Parathyroid adenoma (tissue), 2 donors: Measurements from ENCODE around the gene DAPK2.

Experiments used
- H2AFZ ChIP-seq: fragments of 300-600 bp; sonication (generic); one replicate; pipeline ENCODE4 v1.7.0; 2017; ENCODE audit warnings: antibody characterized with exemption, mild to moderate bottlenecking
- H3K27ac ChIP-seq: fragments of 300-600 bp; sonication (generic); one replicate; pipeline ENCODE4 v1.7.0; 2017
- H3K27me3 ChIP-seq: fragments of 300-600 bp; sonication (generic); one replicate; pipeline ENCODE4 v1.7.0; 2017; ENCODE audit warnings: low read length; ENCODE audit not compliant: control insufficient read depth, insufficient read depth
- H3K36me3 ChIP-seq: fragments of 300-600 bp; sonication (generic); one replicate; pipeline ENCODE4 v1.7.0; 2017; ENCODE audit warnings: low read length; ENCODE audit not compliant: control insufficient read depth, insufficient read depth
- H3K4me1 ChIP-seq: fragments of 300-600 bp; sonication (generic); one replicate; pipeline ENCODE4 v1.7.0; 2017; ENCODE audit warnings: control low read depth
- H3K4me2 ChIP-seq: fragments of 300-600 bp; sonication (generic); one replicate; pipeline ENCODE4 v1.7.0; 2017; ENCODE audit warnings: low read length
- H3K4me3 ChIP-seq: fragments of 300-600 bp; sonication (generic); one replicate; pipeline ENCODE4 v1.7.0; 2017; ENCODE audit warnings: low read depth, low read length
- H3K79me2 ChIP-seq: fragments of 300-600 bp; sonication (generic); one replicate; pipeline ENCODE4 v1.7.0; 2017; ENCODE audit warnings: control low read depth
- H3K9ac ChIP-seq: fragments of 300-600 bp; sonication (generic); one replicate; pipeline ENCODE4 v1.7.0; 2017; ENCODE audit warnings: mild to moderate bottlenecking
- H3K9me3 ChIP-seq: fragments of 300-600 bp; sonication (generic); one replicate; pipeline ENCODE4 v1.7.0; 2017; ENCODE audit warnings: low read length; ENCODE audit not compliant: control insufficient read depth
- CTCF ChIP-seq: fragments of 300-600 bp; sonication (generic); IDR thresholded peaks from one replicate; pipeline ENCODE4 v1.7.0; 2017; ENCODE audit warnings: antibody characterized with exemption, mild to moderate bottlenecking
- donor health status: primary hyperparathyroidism.

Gene DAPK2

GRCh38 chr15:64044300-64045100, 1.8 kb downstream of the DAPK2 start:
- no peaks in the 10 kb centered on the region for H3K36me3 ChIP-seq
- H3K79me2 ChIP-seq, result no peaks in the 10 kb centered on the region
- no peak overlapping the region for H3K9ac ChIP-seq
- no peak overlapping the region for H3K4me2 ChIP-seq
- no peaks in the 10 kb centered on the region for H3K9me3 ChIP-seq
- H2AFZ ChIP-seq, result no peak overlapping the region
- H3K4me1 ChIP-seq, result no peaks in the 10 kb centered on the region
- no peaks in the 10 kb centered on the region for H3K27me3 ChIP-seq
- H3K27ac ChIP-seq, result no peak overlapping the region
- H3K4me3 ChIP-seq, result no peak overlapping the region
- no peak for TF ChIP-seq CTCF

DNA sequence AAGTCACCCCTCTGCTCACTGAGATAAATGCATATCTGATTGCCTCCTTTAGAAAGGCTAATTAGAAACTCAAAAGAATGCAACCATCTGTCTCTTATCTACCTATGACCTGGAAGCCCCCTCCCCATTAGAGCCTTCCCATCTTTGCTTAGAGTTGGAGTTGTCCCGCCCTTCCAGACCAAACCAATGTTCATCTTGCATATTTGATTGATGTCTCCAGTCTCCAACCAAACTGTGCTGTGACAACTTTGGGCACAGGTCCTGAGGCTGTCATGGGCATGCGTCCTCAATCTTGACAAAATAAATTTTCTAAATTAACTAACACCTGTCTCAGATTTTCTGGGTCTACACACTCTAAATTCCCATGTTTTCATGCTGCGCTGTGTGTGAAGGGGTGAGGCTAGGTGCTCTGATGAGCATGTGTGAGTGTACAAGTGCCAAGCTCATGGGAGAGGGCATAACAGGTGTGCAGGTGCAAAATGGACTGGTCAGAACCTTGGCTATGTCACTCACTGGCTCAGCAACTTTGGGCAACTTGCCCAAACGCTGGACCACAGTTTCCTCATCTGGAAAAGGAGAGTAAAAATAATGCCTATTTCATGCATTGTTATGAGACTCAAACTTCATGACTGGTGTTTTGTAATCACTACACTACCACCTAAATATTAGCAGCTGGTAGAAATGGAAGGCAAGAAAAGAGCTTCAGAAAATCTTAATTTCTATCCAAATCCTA, 7.2 kb downstream of the DAPK2 start:
- Histone ChIP-seq H3K79me2 (no peaks in the 10 kb centered on the region), H3K9ac (no peak overlapping the region), H3K36me3 (no peaks in the 10 kb centered on the region), H3K4me1 (no peaks in the 10 kb centered on the region), H3K4me3 (no peak overlapping the region), H3K27ac (no peak overlapping the region), H3K27me3 (no peaks in the 10 kb centered on the region), H3K9me3 (no peaks in the 10 kb centered on the region), H3K4me2 (no peak overlapping the region), H2AFZ (no peak overlapping the region)
- TF ChIP-seq CTCF, result no peak

- no peak overlapping the region for H3K9ac ChIP-seq
- H3K79me2 ChIP-seq, result no peaks in the 10 kb centered on the region
- TF ChIP-seq CTCF, result no peak
- no peaks in the 10 kb centered on the region for H3K9me3 ChIP-seq
- H3K27me3 ChIP-seq, result no peaks in the 10 kb centered on the region
- no peak overlapping the region for H2AFZ ChIP-seq
- H3K4me1 ChIP-seq, result no peaks in the 10 kb centered on the region
- no peak overlapping the region for H3K27ac ChIP-seq
- no peak overlapping the region for H3K4me2 ChIP-seq
- no peaks in the 10 kb centered on the region for H3K36me3 ChIP-seq
- H3K4me3 ChIP-seq, result no peak overlapping the region
Measured at GRCh38 chr15:64037966-64038365, 8.3 kb downstream of the DAPK2 start.

- TF ChIP-seq CTCF, result no peak
- Histone ChIP-seq H3K9me3 (no peaks in the 10 kb centered on the region), H3K4me3 (no peak overlapping the region), H3K4me2 (no peak overlapping the region), H3K79me2 (no peaks in the 10 kb centered on the region), H2AFZ (no peak overlapping the region), H3K9ac (no peak overlapping the region), H3K27me3 (no peaks in the 10 kb centered on the region), H3K4me1 (no peaks in the 10 kb centered on the region), H3K27ac (no peak overlapping the region), H3K36me3 (no peaks in the 10 kb centered on the region)
Measured at GRCh38 chr15:64037116-64037515, 9.2 kb downstream of the DAPK2 start.
